ENCODE measurements around the gene STARD9. TPM values are rescaled to one million over a fixed set of nuclear protein-coding genes. Genes with fewer than 3 reads are reported as not detected.

Gene STARD9
- polyA plus RNA-seq, 3 donors, result 7.5 to 9.4 (median 7.5) TPM

DNA sequence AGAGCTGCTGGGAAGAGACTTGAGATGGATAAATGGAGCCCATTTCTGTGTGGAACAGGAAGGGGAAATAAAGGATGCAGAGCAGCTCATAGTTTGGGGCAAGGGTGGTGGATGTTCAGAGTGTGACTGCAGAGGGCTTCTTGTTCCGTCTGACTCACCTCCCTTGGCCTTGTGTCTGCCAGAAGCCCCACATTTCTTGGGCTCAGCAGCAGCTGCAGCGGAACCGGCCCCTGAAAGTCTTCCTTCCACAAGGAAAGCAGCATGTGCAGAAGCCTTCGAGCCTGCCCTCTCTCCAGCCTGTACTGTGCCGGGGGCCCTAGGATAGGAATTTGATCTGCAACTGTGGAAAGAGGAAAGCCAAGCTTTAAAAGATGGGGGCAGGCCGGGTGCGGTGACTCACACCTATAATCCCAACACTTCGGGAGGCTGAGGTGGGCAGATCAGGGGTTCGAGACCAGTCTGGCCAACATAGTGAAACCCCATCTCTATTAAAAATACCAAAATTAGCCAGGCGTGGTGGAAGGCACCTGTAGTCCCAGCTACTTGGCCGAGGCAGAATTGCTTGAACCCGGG lies 150.0 kb downstream of the STARD9 start:
- no peak for DNase-seq (ENCODE audit: low read depth in 3 of 3, low spot score in 2 of 3)

DNA sequence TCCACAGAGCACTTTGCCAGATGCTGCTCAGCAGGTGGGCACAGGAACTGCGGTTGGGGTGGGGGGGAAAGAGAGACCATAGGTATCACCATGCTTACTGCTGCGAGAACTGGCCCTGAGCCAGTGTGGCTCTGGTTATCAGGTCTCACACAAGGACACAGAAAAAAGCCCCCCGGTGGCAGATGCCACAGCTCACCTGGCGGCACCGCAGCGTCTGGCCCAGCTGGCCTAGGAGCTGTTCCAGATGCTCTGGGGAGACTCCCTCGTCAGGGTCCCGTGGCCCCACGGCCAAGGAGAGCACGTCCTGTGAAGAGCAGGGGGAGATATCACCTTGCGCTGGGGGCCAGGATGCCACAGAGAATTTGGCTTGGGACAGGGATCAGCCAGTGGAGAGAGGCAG lies 150.7 kb downstream of the STARD9 start:
- no peak for DNase-seq (ENCODE audit: low read depth in 3 of 3, low spot score in 2 of 3)

GRCh38 chr15:42727750-42728381 lies 152.5 kb downstream of the STARD9 start:
- DNase-seq (ENCODE audit: low read depth in 3 of 3, low spot score in 2 of 3), result peak in 1 of 3 donors; percentile 19

DNA sequence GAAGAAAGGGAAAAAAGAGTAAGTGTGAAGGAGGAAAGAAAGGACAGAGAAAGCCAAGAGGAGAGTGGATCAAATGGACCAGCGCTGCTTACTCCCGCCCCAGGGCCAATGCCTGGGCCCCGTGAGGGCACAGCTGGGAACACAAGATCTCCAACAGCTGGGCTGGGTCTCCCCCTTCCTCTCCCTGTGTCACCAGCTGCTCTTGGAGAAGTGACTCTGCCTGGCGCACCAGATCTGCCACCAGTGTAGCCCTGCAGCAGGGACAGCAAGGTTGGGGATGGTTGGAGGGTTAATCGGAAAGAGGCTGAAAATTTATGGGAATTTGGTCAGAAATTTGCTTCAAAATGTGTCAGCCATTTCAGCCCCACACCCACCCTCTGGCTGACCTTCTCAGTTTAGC lies 153.2 kb downstream of the STARD9 start:
- no peak for DNase-seq (ENCODE audit: low read depth in 3 of 3, low spot score in 2 of 3)

- DNase-seq (ENCODE audit: low read depth in 3 of 3, low spot score in 2 of 3), result no peak
These were observed 153.6 kb downstream of the STARD9 start for GRCh38 chr15:42728972-42729371.

- DNase-seq (ENCODE audit: low read depth in 3 of 3, low spot score in 2 of 3), result no peak
These were observed 154.0 kb downstream of the STARD9 start for GRCh38 chr15:42729409-42729808.

DNA sequence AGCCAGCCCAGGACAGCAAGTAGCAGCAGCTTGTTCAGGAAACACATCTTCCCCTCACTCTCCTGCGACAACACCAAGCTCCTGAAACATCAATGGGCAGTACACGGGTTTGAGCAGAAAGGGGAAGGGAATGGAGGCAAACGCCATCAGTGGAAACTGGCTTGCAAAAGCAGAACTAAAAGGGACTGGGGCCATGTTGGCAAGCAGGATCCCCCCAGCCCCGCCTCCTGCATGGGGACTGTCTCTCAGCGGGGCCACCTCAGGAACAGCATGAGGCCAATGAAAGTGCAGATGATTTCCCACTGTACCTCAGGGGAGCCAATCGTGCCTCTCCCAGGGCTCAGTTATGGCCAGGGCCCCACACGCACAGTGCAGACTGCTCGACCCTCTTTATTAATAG lies 154.7 kb downstream of the STARD9 start:
- no peak for DNase-seq (ENCODE audit: low read depth in 3 of 3, low spot score in 2 of 3)

- no peak for DNase-seq (ENCODE audit: low read depth in 3 of 3, low spot score in 2 of 3)
These were observed 155.1 kb downstream of the STARD9 start for GRCh38 chr15:42730536-42730935.

DNA sequence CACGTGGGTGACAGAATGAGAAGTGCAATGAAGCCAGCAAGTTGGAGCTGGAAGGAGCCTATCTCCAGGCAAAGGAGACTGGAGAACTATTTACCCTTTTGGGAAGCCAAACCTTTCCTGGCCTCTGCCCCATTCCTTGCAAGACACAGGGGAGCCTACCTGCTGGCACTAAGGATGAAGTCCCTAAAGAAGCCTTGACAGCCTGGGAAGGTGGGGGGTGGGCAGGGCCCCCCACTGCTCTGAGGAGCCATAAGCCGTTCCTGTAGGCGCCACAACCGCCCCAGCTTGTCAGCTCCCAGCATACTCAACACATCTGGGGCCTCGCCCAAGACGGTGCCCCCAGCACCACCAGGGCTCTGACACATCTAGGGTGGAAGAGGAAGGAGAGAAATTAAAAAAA lies 156.1 kb downstream of the STARD9 start:
- no peak for DNase-seq (ENCODE audit: low read depth in 3 of 3, low spot score in 2 of 3)

DNA sequence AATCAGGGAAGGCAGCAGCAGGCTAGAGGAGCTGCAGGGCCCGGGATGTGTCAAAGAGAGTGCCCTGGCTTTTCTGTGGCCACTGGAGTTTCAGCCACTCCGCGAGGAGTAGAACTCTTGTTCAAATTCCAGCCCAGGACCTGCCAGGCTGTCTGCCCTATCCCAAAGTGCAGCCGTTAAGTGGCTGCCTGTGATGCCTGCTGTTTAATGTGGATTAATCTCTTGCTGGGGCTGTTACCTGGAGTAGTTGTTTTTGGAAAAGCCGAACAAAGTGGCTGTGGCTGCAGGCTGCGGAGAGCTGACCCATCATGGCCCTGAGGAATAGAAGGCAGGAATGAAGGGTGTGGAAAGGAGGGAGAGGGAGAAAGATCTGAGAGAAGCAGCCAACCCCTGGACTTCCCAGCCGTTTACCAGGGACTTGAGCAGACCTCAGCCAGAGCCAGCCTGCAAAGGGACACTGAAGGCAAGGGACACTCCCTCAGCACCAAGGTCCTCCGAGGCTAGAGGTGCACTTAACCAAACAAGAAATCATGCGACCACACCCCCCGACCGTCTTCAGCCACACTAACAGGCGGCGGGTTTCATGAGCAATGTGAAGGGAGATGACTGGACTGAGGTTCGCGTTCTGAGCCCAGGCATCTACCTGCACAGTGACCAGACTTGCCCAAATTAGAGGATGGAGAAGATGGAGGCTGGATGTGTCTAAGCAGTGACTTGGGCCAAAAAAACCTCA lies 156.9 kb downstream of the STARD9 start:
- DNase-seq (ENCODE audit: low read depth in 3 of 3, low spot score in 2 of 3), result no peak

- DNase-seq (ENCODE audit: low read depth in 3 of 3, low spot score in 2 of 3), result no peak
These were observed 157.6 kb downstream of the STARD9 start for GRCh38 chr15:42733027-42733426.

- no peak for DNase-seq (ENCODE audit: low read depth in 3 of 3, low spot score in 2 of 3)
These were observed 158.8 kb downstream of the STARD9 start for GRCh38 chr15:42734076-42734672.

DNA sequence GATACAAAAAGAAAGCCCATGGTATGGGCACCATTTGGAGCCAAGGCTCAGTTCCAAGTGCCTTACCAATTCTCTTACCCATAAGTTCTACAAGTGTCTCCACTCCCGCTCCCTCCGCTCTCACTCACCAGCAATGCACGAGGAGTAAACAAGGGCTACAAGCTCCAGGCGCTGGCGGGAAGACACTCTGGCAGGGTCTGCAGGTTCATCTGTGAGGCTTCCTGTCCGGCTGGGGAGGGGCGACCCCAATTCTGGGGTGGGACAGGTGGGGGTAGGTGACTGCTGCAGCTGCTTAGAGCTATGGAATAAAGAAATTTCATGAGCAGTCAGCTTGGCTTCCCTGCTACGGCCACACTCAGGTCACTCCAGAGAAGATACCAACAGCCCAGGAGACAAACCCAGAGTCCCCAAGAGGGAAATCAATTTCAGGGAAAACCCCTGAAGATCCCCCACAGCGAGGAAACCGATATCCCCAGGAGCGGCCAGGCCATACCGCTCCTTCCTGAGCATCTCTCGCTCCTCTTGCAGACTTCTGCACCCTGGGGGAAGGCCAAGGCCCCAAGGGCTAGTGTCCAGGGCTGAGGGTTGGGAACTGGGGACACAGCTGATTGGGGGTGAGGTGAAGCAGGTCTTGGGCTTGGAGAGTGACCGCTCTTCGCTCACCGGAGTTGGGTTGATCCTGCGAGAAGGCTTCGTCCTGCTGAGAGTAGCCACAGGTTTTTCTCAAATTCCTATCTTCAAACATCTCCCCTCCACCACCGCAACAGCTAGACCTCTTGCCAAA lies 160.2 kb downstream of the STARD9 start:
- no peak for DNase-seq (ENCODE audit: low read depth in 3 of 3, low spot score in 2 of 3)

- DNase-seq (ENCODE audit: low read depth in 3 of 3, low spot score in 2 of 3), result peak in 1 of 3 donors; percentile 12
These were observed 160.9 kb downstream of the STARD9 start for GRCh38 chr15:42736178-42736792.

DNA sequence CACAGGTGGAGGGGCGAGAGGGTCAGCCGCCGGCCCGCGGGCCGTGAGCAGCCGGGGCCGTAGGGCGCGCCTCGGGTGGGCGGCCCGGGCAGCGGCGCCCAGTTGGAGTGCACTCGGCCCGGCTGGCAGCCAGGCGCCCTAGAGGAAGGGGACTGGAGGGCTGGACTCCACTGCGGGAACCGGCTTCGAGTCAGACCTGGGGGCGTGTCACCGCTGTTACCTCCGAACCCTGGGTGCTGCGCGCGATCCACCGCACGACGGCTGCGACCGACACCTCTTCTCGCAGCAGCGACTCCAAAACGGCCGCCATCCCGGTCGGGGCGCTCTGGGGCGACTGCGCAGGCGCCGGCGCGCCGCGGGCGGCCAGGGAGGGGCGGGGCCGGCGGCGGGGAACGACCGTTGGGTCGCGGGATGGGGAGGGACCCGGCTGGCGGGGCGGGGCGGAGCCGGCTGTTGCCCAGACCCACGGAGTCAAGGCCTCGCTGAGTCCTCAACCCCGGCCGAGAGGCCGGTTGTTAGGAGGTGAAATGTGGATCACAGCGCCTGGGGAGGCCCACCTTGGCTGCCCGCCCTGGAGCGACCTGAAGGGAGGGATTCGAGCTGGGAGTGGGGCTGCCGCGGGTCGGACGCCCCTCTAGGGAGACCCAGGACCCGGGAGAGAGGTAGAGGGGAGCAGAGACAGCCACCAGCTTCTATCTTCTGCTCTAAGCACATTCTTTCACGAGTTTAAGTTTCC lies 161.6 kb downstream of the STARD9 start, which contains the start of gene CDAN1:
Gene CDAN1, minus strand, starts transcription at position 336 of the 736 bp plus-strand sequence. Its CDS starts 26 bp downstream, at position 310.
- peak; percentile 48 to 80 (median 62) for DNase-seq (ENCODE audit: low read depth in 3 of 3, low spot score in 2 of 3)

- DNase-seq (ENCODE audit: low read depth in 3 of 3, low spot score in 2 of 3), result peak in 1 of 3 donors; percentile 10
These were observed 162.3 kb downstream of the STARD9 start for GRCh38 chr15:42737529-42738328.

DNA sequence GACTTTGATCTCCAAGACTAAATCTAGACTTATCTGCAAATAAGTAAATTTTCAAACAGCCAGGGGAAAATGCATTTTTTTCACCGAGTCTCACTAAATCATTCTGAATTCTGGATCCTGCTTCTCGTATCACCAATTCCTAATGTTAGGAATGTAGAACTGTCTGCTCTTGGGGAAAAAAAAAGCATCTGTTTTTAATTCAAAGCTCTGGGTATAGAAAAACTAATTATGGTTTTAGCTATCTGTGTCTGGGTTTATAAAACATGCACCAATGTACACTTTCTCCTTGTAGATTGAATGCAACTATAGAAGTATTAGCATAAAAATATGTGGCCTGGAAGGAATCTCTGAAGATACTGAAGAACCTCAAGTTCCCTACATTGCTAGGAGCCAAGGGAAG lies 166.3 kb downstream of the STARD9 start:
- DNase-seq (ENCODE audit: low read depth in 3 of 3, low spot score in 2 of 3), result no peak

DNA sequence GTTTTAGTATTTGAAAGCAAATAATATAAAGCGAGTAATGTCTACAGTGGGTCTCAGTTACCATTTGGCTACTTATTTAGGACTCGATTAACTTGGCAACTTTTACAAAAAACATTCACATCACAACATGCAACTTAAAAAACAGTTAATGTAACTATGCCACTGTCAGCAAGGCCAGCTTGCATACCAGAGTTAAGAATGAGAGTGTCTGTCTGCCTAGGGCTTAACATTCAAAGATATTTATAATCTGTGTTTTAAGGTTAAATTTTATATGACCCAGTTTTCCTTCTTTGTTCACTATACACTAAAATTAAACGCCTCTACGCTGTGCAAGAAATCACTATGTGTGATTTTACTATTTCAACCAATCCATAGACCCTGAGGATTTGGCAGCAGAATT lies 166.7 kb downstream of the STARD9 start:
- no peak for DNase-seq (ENCODE audit: low read depth in 3 of 3, low spot score in 2 of 3)

GRCh38 chr15:42744195-42744594 lies 168.8 kb downstream of the STARD9 start:
- DNase-seq (ENCODE audit: low read depth in 3 of 3, low spot score in 2 of 3), result no peak

All from right renal cortex interstitium (tissue), 3 donors.